ENCODE data around the gene MYBPHL.

DNA sequence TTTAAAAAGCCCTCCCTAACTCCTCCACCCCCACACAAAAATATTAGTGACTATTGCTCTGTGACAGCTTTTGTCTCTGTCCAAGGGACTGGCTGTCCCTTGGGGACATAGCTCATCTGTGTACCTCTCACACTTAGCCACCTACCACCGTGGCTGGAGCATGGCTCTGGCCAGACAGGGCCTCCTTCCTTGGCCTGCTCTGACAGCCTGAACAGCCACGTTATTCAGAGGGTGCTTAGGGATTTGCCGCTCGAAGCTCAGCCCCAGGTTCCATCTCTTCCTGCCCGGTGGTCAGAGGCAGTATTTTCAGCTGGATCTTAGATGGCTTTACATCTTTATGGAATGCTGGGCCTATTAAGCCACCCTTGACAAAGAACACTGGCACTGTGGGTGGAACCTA, 63.6 kb downstream of the MYBPHL start:
- no peak for TF ChIP-seq EP300 (IDR thresholded peaks at IDR 0.05)
- TF ChIP-seq POLR2A (IDR thresholded peaks at IDR 0.05) = no peak
